DLD1 (cell line): Measurements from ENCODE around the gene HPD.

ENCODE experiments used
- in situ Hi-C: cut with HindIII; loops from 2 replicates; pipeline ENCODE4 v1.10.0; 2017; ENCODE audit warnings: low sequenced_read_pairs

HPD gene

GRCh38 chr12:121829250-121829918 is 29.3 kb downstream of the HPD start:
- in situ Hi-C loops, result no loop called here

GRCh38 chr12:121828826-121829225 is 29.8 kb downstream of the HPD start:
- in situ Hi-C loops, result no loop called here

GRCh38 chr12:121828306-121828705 is 30.4 kb downstream of the HPD start:
- in situ Hi-C loops, result no loop called here

- in situ Hi-C loops, result no loop called here
Measured at GRCh38 chr12:121827351-121828099, 31.1 kb downstream of the HPD start.

GRCh38 chr12:121826318-121827150 is 32.1 kb downstream of the HPD start:
- in situ Hi-C loops, result no loop called here

GRCh38 chr12:121825041-121825523 is 33.6 kb downstream of the HPD start:
- in situ Hi-C loops, result no loop called here

GRCh38 chr12:121823727-121824115 is 34.9 kb downstream of the HPD start:
- in situ Hi-C loops, result no loop called here

- in situ Hi-C loops, result no loop called here
Measured at GRCh38 chr12:121823101-121823726, 35.4 kb downstream of the HPD start.

- in situ Hi-C loops, result no loop called here
Measured at GRCh38 chr12:121822393-121823100, 36.1 kb downstream of the HPD start.

- in situ Hi-C loops, result no loop called here
Measured at GRCh38 chr12:121820056-121820455, 38.6 kb downstream of the HPD start.

GRCh38 chr12:121819212-121819949 is 39.3 kb downstream of the HPD start:
- in situ Hi-C loops, result no loop called here

- in situ Hi-C loops, result no loop called here
Measured at GRCh38 chr12:121817648-121818043, 41.0 kb downstream of the HPD start.

GRCh38 chr12:121816925-121817647 is 41.6 kb downstream of the HPD start:
- in situ Hi-C loops, result no loop called here

GRCh38 chr12:121815263-121815662 is 43.4 kb downstream of the HPD start:
- in situ Hi-C loops, result no loop called here

GRCh38 chr12:121814429-121815119 is 44.1 kb downstream of the HPD start:
- in situ Hi-C loops, result no loop called here

GRCh38 chr12:121813951-121814350 is 44.7 kb downstream of the HPD start:
- in situ Hi-C loops, result no loop called here

- in situ Hi-C loops, result no loop called here
Measured at GRCh38 chr12:121812921-121813896, 45.5 kb downstream of the HPD start.
